ENCODE data around the gene PEX26. TPM values are rescaled to one million over a fixed set of nuclear protein-coding genes. Genes with fewer than 3 reads are reported as not detected.
"Not testable (repeated sequence)": the region's sequence is repeated elsewhere in the genome, so short reads cannot be mapped to it uniquely, and the experiment has no call there.

Gene PEX26
- total and polyA plus RNA-seq, 2 experiments from 2014 or later: 5.4 to 45.5 TPM

- Histone ChIP-seq H3K4me1 (ENCODE audit: low read depth) (peaks cover 6% of the 10 kb centered on the region), H3K36me3 (no peaks in the 10 kb centered on the region), H3K9me3 (ENCODE audit: low read depth) (no peaks in the 10 kb centered on the region), H3K27ac (no peak overlapping the region), H3K4me3 (no peak overlapping the region), H3K27me3 (peaks cover 12% of the 10 kb centered on the region)
- DNase-seq (ENCODE audit: low read depth in 1 of 2, low spot score in 1 of 2): peak in 1 of 2 donors; percentile 46
- TF ChIP-seq, protein P1, sequence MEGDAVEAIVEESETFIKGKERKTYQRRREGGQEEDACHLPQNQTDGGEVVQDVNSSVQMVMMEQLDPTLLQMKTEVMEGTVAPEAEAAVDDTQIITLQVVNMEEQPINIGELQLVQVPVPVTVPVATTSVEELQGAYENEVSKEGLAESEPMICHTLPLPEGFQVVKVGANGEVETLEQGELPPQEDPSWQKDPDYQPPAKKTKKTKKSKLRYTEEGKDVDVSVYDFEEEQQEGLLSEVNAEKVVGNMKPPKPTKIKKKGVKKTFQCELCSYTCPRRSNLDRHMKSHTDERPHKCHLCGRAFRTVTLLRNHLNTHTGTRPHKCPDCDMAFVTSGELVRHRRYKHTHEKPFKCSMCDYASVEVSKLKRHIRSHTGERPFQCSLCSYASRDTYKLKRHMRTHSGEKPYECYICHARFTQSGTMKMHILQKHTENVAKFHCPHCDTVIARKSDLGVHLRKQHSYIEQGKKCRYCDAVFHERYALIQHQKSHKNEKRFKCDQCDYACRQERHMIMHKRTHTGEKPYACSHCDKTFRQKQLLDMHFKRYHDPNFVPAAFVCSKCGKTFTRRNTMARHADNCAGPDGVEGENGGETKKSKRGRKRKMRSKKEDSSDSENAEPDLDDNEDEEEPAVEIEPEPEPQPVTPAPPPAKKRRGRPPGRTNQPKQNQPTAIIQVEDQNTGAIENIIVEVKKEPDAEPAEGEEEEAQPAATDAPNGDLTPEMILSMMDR (IDR thresholded peaks at IDR 0.05; ENCODE audit: low read depth, low read length): peak; percentile 13
Observed at GRCh38 chr22:18033204-18033998, 44.4 kb upstream of the PEX26 start.

GRCh38 chr22:18034076-18034475 is 43.7 kb upstream of the PEX26 start:
- TF ChIP-seq, protein P1 (IDR thresholded peaks at IDR 0.05; ENCODE audit: low read depth, low read length): no peak
- H3K27me3 ChIP-seq: peaks cover 11% of the 10 kb centered on the region
- H3K27ac ChIP-seq: no peak overlapping the region
- H3K4me1 ChIP-seq (ENCODE audit: low read depth): peaks cover 6% of the 10 kb centered on the region
- H3K9me3 ChIP-seq (ENCODE audit: low read depth): no peaks in the 10 kb centered on the region
- no peak overlapping the region for H3K4me3 ChIP-seq
- H3K36me3 ChIP-seq: no peaks in the 10 kb centered on the region
- DNase-seq (ENCODE audit: low read depth in 1 of 2, low spot score in 1 of 2): no peak

GRCh38 chr22:18035751-18036150 is 42.0 kb upstream of the PEX26 start:
- TF ChIP-seq, protein P1 (IDR thresholded peaks at IDR 0.05; ENCODE audit: low read depth, low read length): no peak
- peak; percentile 18 to 46 for DNase-seq (ENCODE audit: low read depth in 1 of 2, low spot score in 1 of 2)
- H3K27ac ChIP-seq: no peak overlapping the region

DNA sequence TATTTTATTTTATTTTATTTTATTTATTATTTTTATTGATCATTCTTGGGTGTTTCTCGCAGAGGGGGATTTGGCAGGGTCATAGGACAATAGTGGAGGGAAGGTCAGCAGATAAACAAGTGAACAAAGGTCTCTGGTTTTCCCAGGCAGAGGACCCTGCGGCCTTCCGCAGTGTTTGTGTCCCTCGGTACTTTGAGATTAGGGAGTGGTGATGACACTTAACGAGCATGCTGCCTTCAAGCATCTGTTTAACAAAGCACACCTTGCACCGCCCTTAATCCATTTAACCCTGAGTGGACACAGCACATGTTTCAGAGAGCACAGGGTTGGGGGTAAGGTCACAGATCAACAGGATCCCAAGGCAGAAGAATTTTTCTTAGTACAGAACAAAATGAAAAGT is 36.9 kb upstream of the PEX26 start:
- H3K4me3 ChIP-seq; H3K36me3 ChIP-seq; H3K27ac ChIP-seq; H3K9me3 ChIP-seq (ENCODE audit: low read depth); H3K27me3 ChIP-seq; DNase-seq (ENCODE audit: low read depth in 1 of 2, low spot score in 1 of 2); H3K4me1 ChIP-seq (ENCODE audit: low read depth): not testable (repeated sequence)

More at GRCh38 chr22:18035751-18036150, 42.0 kb upstream of the PEX26 start:
- Histone ChIP-seq H3K27me3 (no peaks in the 10 kb centered on the region), H3K36me3 (no peaks in the 10 kb centered on the region), H3K4me3 (no peak overlapping the region), H3K4me1 (ENCODE audit: low read depth) (peaks cover 6% of the 10 kb centered on the region), H3K9me3 (ENCODE audit: low read depth) (no peaks in the 10 kb centered on the region)

- Histone ChIP-seq H3K27ac (no peak overlapping the region), H3K4me3 (no peak overlapping the region), H3K9me3 (ENCODE audit: low read depth) (no peaks in the 10 kb centered on the region), H3K4me1 (ENCODE audit: low read depth) (no peaks in the 10 kb centered on the region), H3K36me3 (no peaks in the 10 kb centered on the region), H3K27me3 (no peaks in the 10 kb centered on the region)
- TF ChIP-seq, protein P1 (IDR thresholded peaks at IDR 0.05; ENCODE audit: low read depth, low read length): no peak
- DNase-seq (ENCODE audit: low read depth in 1 of 2, low spot score in 1 of 2): no peak
Observed at GRCh38 chr22:18042685-18043084, 35.1 kb upstream of the PEX26 start.

DNA sequence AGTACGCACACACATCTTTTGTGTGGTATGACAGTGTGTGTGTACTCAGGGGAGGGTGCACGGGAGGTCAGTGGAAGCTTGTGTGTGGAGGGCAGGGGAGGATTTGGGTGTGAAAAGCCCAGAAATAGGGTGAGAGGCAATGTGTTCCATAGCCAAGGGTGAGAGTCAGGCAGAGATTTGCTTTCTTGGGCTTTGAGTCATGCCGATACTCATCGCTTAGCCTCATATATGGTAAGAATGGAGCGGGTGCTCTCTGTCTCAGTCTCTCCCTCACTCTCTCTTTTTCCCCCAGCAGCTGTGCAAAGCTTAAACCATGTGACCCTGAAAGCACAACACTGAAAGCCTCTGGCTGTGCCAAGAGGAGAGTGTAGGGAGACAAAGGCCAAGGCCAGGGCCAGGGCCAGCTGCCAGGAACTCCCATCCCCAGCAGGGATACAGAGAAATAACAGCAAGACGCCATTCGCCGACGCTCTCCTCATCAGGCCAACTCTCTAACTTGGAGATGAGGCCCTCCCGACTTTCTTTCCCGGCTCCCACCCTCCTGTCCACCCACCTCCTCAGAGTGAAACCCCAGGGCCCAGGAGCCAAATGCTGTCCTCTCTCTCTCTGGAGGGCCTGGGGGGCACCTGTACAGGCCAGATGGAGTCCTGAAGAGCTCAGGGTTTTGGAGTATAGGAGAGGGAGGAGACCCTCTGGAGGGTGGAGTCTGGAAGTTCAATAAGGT is 33.1 kb upstream of the PEX26 start:
- peak in 1 of 2 donors; percentile 35 for DNase-seq (ENCODE audit: low read depth in 1 of 2, low spot score in 1 of 2)
- no peaks in the 10 kb centered on the region for H3K27me3 ChIP-seq
- no peaks in the 10 kb centered on the region for H3K9me3 ChIP-seq (ENCODE audit: low read depth)
- no peaks in the 10 kb centered on the region for H3K4me1 ChIP-seq (ENCODE audit: low read depth)
- H3K27ac ChIP-seq: no peak overlapping the region
- H3K4me3 ChIP-seq: no peak overlapping the region
- TF ChIP-seq, protein P1 (IDR thresholded peaks at IDR 0.05; ENCODE audit: low read depth, low read length): no peak
- no peaks in the 10 kb centered on the region for H3K36me3 ChIP-seq

Data from cardiac muscle cell (in vitro differentiated cells and primary cell).